Thyroid gland (tissue), 4 donors: ENCODE measurements around the gene DCXR. TPM values are rescaled to one million over a fixed set of nuclear protein-coding genes. Genes with fewer than 3 reads are reported as not detected.

Experiments
- DNase-seq, 2 donors: peaks; one replicate each; pipeline ENCODE4 v3.0.0-alpha.2; 2019
- H3K27ac ChIP-seq, 3 donors: fragments of 200-600 bp; sonication (generic); 1 replicate in 2 of 3; 2 replicates in 1 of 3; pipeline ENCODE4 v1.5.1; 2016 to 2019; ENCODE audit warnings: mild to moderate bottlenecking in 1 of 3, moderate library complexity in 1 of 3
- H3K27me3 ChIP-seq: fragments of 200-600 bp; sonication (generic); one replicate; pipeline ENCODE4 v1.5.1; 2019
- H3K36me3 ChIP-seq, 2 donors: fragments of 200-600 bp; sonication (generic); one replicate each; pipeline ENCODE4 v1.5.1; 2016 to 2019
- H3K4me1 ChIP-seq, 2 donors: fragments of 200-600 bp; sonication (generic); one replicate each; pipeline ENCODE4 v1.5.1; 2017 to 2019
- H3K4me3 ChIP-seq, 3 donors: fragments of 200-600 bp; sonication (generic); replicated peaks in 1 of 3; 1 replicate in 2 of 3; 2 replicates in 1 of 3; pipeline ENCODE4 v1.5.1; 2016; ENCODE audit warnings: mild to moderate bottlenecking in 1 of 3
- H3K9me3 ChIP-seq: fragments of 200-600 bp; sonication (generic); one replicate; pipeline ENCODE4 v1.5.1; 2017
- CTCF ChIP-seq, 6 experiments: fragments of 200-600 bp in 3 of 6; fragments of 450-650 bp in 3 of 6; sonication (generic) in 3 of 6; IDR thresholded peaks; one replicate each; pipeline ENCODE4 v1.5.1; 2016 to 2019; ENCODE audit warnings: antibody characterized with exemption in 6 of 6, mild to moderate bottlenecking in 2 of 6, inconsistent platforms in 1 of 6, moderate library complexity in 1 of 6
- POLR2A ChIP-seq, 2 donors: fragments of 450-650 bp; IDR thresholded peaks; one replicate each; pipeline ENCODE4 v1.6.1; 2017; ENCODE audit warnings: antibody characterized with exemption in 2 of 2, mild to moderate bottlenecking in 2 of 2, moderate library complexity in 1 of 2
- WGBS, 2 donors: methylation state at CpG; one replicate each; pipeline ENCODE4 v1.1.5; 2017; 5-methylcytosine and 5-hydroxymethylcytosine counted together
- intact Hi-C: fragments of 100-400 bp; cut with DNase I; formaldehyde crosslinking; loops from one replicate; pipeline ENCODE4 v1.15.1; 2023
- total RNA-seq, 4 donors: library from RNA; depleted of rRNA; stranded (reverse); fragments of >200 nt; gene quantifications; one replicate each; pipeline ENCODE4 v1.2.3, GENCODE V29; 2016

DCXR gene
- total RNA-seq, 4 donors from 2014 or later: 88.6 to 161 (median 114) TPM

- H3K36me3 ChIP-seq: no peaks in the 10 kb centered on the region
- DNase-seq: no peak
- no peak for TF ChIP-seq POLR2A (IDR thresholded peaks at IDR 0.05)
- no peak for TF ChIP-seq CTCF (IDR thresholded peaks at IDR 0.05)
- intact Hi-C loops: no loop called here
- H3K4me3 ChIP-seq: no peak overlapping the region
- H3K27ac ChIP-seq: no peak overlapping the region
- WGBS, 2 donors: 93% methylated on average over 22 to 24 of the region's 38 CpGs
- no peaks in the 10 kb centered on the region for H3K9me3 ChIP-seq
- no peaks in the 10 kb centered on the region for H3K27me3 ChIP-seq
- H3K4me1 ChIP-seq: peaks cover 36 to 48% of the 10 kb centered on the region in 2 donors
Measured at GRCh38 chr17:82033359-82034085, 4.0 kb downstream of the DCXR start.

GRCh38 chr17:82031885-82032627 lies 5.4 kb downstream of the DCXR start:
- intact Hi-C loops: loop anchor here (2.0 kb wide), 1 partner anchor 121 kb away; no protein-coding TSS in a partner anchor
- WGBS, 2 donors: 9 to 31% methylated on average over 13 to 26 of the region's 59 CpGs
- no peaks in the 10 kb centered on the region for H3K27me3 ChIP-seq
- H3K36me3 ChIP-seq: no peaks in the 10 kb centered on the region
- TF ChIP-seq POLR2A (IDR thresholded peaks at IDR 0.05) (no peak), CTCF (IDR thresholded peaks at IDR 0.05) (no peak)
- H3K4me1 ChIP-seq: peaks cover 36 to 51% of the 10 kb centered on the region in 2 donors
- no peak overlapping the region for H3K27ac ChIP-seq
- H3K4me3 ChIP-seq: peak overlapping the region in 1 of 3 donors; percentile 23
- peak; percentile 67 for DNase-seq
- H3K9me3 ChIP-seq: no peaks in the 10 kb centered on the region

DNA sequence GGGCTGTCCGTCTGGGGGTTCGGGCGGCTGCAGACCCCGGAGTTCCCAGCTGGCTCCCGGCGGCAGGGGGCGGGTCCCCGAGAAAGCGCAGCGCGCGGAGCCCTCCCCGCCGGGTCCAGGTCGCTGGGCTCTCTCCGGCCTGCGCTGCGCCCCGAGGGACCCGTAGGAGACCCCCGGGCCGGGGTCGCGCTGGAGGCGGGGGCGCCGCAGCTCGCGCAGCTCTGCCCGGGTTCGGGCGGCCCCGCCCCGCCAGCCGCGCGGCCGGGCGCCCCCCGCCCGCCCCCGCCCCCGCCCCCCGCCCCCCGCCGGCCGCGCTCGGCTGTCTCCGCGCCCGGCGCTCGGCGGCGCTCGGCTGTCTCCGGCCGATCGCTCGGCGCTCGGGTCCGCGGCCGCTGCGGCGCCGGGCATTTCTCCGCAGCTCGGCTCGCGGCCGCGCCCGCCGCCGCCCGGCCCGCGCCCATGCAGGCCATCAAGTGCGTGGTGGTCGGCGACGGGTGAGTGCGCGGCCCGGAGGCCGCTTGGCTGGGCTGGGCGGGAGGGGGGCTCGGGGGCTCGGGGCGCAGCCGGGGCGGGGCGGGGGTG lies 6.1 kb downstream of the DCXR start, which contains the start of gene RAC3:
RAC3 (plus strand) TSS at position 376 of the 582 bp plus-strand sequence; CDS start at position 460, 84 bp downstream.
- TF ChIP-seq POLR2A (IDR thresholded peaks at IDR 0.05): no peak
- no peak for TF ChIP-seq CTCF (IDR thresholded peaks at IDR 0.05)
- Histone ChIP-seq H3K4me3 (peak within 1 kb of the TSS in 1 of 3 donors; percentile 36), H3K9me3 (no peaks in the 10 kb centered on the region), H3K4me1 (peaks cover 30 to 46% of the 10 kb centered on the region in 2 donors), H3K27me3 (no peaks in the 10 kb centered on the region), H3K36me3 (no peaks in the 10 kb centered on the region), H3K27ac (peak within 1 kb of the TSS in 1 of 3 donors; percentile 41)
- no CpG with 5 or more reads among the region's 96 CpGs for WGBS, 2 donors
- peak in 1 of 2 donors; percentile 28 for DNase-seq
- intact Hi-C loops: loop anchor here (2.0 kb wide), 1 partner anchor 121 kb away; no protein-coding TSS in a partner anchor

DNA sequence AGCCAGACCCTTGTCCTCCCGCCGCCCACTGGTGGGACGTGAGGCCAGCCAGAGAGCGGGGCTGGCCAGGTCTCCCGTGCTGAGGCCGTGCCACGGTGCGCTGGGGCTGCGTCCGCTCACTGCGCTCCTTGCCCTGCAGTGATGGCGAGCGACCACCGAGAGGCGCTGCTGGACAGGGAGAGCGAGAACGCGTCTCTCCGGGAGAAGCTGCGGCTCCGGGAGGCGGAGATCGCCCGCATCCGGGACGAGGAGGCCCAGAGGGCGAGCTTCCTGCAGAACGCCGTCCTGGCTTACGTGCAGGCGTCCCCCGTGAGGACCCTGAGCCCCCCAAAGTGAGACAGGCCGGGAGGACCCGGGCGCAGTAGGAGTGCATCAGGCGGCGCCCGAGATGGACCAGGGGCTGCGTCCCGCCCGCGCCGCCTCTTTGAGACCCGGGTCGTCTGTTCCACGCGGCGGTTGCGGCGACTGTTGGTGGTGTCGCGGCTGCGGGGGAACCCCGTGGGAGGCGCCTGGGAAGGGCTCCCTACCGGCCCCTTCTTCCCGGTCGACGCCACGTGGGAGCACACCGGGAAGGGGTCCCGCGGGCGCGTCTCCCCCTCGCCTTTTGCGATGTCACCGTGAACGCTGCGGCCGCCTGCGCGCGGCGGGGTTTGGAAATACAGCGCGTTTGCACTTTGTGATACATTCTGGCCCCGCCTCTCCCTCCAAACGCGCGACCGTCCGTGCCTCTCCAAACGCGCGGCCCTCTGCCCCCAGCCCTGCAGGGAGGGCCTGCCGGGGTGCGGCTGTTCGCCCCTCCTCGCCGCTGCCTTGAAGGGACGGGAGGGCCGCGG lies 6.8 kb downstream of the DCXR start:
- intact Hi-C loops: loop anchor here (2.0 kb wide), 1 partner anchor 122 kb away; no protein-coding TSS in a partner anchor
- Histone ChIP-seq H3K36me3 (no peaks in the 10 kb centered on the region), H3K27me3 (no peaks in the 10 kb centered on the region), H3K4me3 (peak overlapping the region in 1 of 3 donors; percentile 36), H3K4me1 (peaks cover 28 to 39% of the 10 kb centered on the region in 2 donors), H3K9me3 (no peaks in the 10 kb centered on the region), H3K27ac (peak overlapping the region in 1 of 3 donors; percentile 41)
- TF ChIP-seq POLR2A (IDR thresholded peaks at IDR 0.05) (no peak), CTCF (IDR thresholded peaks at IDR 0.05) (peak; percentile 75 to 98 (median 94))
- peak; percentile 83 to 85 for DNase-seq
- WGBS, 2 donors: 0 to 7% methylated on average over 3 to 8 of the region's 94 CpGs
